Measurements from ENCODE around the gene MOV10L1.
A peak's percentile ranks its signal among the peaks of the same experiment; 100 is the strongest.
"Not testable (repeated sequence)": the region's sequence is repeated elsewhere in the genome, so short reads cannot be mapped to it uniquely, and the experiment has no call there.

The MOV10L1 gene

GRCh38 chr22:50105208-50106100 lies 15.6 kb downstream of the MOV10L1 start:
- DNase-seq: no peak

DNA sequence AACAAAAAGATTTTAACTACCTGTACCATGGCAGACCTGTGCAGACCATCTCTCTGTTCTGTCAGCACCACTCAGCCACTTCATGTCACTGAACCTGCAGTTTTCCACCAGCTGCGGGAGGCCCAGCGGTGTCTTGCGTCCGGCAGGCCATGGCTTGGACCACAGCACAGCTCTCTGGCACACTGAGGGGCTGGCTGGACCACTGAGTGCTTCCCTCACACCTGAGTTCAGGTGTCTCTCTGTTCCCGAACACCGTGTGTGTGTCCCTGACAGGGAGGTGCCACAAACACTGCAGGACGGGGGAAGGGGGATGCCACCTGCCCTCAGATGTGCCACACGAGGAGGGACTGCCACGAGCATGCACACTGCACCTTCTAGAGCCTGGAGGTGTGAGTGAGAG lies 17.7 kb downstream of the MOV10L1 start:
- DNase-seq: no peak

GRCh38 chr22:50111056-50111455 lies 21.2 kb downstream of the MOV10L1 start:
- no peak for DNase-seq

DNA sequence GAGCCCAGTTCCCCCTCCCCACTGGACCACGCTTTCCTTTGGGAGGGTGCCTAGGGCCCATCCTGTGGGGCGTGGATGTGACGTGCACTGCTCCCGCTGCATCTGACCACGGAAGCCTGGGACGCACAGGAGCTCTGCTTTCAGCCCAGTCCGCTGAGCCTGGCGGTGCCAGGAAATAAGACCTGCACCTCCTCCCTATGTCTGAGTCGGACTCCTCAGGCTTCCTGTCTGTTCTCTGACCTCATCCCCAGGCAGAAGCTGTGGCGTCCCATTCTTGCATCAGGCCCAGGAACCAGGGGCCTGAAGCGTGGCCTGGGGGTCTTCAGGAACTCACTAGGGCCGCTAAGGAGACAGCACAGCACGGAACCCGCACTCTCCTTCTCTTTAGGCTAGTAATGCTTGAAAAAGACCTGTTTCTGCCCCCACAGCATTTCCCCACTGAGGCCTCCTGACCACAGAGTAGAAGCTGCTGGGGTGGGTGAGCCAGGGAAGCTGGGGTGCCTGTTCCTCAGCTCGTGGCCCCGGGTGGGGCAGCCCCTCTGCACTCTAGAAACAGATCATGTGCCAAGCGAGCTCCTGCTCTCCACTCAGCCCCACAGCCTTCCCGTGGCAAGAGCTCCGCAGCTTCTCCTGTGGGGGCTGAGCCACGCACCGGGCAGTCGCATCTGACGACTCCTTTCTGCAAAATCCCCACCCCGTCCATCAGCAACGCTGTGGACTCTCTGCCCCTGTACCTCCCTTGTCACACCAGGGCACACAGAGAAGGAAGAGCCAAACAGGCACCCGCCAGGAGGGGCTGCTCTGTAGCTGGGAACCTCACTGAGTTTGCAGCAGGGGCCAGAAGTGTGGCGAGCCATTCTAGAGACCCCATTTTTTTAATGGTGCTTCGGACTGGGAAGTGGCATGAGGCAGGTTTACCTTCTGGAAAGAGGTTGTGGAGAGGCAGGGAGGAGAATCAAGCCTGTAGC lies 22.6 kb downstream of the MOV10L1 start:
- peak; percentile 70 for DNase-seq

DNA sequence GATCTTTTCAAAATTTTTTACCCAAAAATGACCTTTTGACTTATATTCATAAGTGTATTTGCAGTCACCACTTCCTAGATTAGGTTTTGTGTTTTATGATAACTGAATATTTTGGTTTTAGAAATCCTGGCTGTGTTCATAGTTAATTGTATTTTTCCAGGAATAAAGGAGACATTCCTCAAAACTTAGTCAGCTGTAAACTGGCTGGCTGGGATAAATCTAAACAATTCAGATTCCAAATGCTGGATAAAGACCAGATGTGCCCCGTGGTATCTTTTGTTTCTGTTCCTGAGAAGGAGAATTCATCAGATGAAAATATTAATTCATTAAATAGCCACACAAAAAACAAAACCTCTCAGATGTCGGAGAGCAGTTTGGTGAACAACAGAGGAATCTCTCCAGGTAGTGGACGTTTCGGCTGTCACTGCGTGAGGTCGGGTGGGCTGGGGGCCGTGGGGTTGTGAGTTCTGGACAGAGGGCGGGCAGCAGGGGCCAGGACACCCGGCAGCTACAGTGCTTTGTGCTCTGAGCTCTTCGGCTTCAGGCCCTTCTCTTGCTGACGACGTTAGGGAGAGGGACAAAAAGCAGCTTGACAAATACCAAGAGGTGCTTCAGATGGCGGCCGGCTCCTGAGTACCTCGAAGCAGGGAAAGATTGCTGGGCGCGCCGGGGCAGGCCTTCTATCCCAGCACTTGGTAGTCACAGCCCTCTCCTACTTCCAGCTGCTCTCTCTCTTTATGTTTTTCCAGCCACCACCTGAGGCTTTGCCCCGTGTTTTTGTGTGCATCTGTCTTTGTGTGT lies 24.6 kb downstream of the MOV10L1 start:
- DNase-seq: no peak

DNA sequence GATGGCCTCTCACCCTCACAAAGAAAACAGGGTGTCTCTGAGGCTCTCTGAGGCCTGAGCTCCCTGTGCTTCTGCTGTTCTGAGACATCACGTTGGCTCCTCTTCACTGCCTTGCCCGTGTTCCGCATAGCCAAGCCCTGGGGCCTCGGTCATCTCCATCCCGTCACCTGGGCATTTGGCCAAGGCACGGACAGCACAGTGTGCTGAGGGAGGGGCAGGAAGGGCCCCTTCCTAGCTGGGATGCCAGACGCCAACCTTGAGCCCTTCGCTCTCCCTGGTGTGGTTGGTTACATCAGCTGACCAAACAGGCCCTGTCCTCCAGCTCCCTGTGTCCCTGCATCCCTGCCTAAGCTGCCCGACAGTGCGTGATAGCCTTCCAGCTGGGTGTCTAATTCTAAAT lies 25.9 kb downstream of the MOV10L1 start:
- no peak for DNase-seq

DNA sequence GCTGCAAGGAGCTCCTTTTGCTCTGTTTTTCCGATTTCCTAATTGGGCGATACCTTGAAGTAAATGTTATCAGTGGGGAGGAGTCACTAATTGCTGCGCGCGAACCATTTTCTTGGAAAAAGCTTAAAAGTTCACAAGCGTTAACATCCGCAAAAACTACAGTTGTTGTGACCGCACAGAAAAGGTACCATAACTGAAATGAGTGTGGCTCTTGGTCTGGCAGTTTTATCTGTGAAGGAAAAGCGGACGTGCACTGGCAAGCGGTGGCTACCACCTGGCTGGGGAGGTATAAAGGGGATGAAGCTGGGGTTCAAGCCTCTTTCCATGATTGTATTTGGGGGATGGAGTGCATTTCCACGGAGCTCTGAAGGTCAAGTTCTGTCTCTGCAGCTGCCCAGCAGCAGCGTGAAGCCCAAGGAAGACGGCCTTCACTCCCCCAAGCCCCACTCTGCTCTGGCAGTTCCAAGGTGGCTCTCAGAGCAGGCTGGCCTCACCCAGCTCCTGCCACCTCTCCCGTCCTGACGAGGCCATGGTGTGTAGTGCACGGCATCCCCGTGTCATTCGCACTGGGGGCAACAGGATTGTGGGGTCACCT lies 27.5 kb downstream of the MOV10L1 start:
- no peak for DNase-seq

DNA sequence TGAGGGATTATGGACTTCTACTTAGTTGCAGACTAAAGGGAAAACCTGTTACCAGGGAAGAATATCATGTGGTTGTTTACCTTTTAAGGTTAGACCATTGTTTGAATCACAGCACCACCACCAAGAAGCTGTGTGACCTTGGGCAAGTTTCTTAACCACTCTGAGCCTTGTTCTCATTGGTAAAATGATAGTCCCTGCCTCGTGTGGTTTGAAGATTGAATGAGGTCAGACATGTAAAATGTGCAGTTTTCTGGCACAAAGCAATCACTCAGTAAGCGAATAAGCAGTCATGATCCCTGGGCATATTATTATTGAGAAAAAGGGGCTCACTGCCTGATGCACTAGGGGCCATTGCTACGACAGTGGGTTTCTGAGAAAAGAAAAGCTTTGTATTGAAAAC lies 28.3 kb downstream of the MOV10L1 start:
- DNase-seq: no peak

DNA sequence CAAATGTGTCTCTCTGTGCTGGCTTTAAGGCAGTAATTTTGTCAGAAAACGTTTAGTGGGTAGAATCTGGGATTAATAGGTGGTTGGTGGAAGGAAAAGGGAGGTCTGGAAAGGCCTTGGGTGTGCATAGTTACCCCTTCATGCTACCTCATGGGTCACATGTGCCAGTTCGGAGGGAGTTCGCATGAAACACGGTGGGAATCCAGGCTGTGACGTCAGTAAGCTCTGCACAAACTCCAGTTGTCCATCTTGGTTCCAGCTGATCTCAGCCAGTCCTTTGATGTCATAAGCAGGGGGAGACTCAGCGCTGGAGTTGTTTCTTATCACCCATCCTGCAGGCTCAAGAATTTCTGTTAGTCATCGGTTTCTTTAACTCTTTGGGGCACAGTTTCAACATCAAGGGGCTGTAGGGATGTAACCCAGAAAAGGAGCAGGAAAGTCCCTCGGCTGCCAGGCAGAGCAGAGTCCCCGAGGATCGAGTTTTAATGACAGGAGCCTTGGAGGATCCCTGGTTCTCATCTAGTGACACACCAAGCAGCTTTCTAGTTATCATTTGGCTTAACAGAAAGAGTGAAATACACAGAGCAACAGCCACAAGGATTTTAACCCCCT lies 28.9 kb downstream of the MOV10L1 start:
- peak; percentile 57 for DNase-seq

- DNase-seq: no peak
Observed at GRCh38 chr22:50119169-50119767, 29.5 kb downstream of the MOV10L1 start.

DNA sequence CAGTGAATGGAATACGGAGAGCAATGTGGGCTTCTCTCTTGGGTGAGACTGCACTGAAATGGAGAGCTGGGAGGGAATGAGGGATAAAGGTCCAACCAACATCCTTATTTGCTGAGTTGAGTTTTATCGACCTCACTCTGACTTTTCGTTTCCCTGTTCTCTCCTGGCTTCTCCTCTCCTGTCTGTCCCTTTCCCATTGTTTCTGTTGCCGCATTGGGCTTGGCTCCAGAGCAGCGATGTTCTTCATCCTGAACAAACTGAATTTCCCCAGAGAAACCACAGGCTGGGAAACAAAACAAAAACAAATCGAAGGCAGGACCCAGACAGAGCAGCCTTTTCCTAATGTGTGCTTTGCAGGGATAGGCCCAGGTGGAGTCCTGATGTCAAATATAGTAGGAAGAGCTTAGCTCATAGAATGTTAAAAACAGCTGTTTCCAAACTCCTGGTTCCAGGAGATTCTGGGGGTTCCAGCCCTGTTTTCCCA lies 30.0 kb downstream of the MOV10L1 start:
- no peak for DNase-seq

GRCh38 chr22:50121202-50121740 lies 31.5 kb downstream of the MOV10L1 start:
- DNase-seq: no peak

- no peak for DNase-seq
Observed at GRCh38 chr22:50123119-50123518, 33.3 kb downstream of the MOV10L1 start.

GRCh38 chr22:50125029-50125428 lies 35.2 kb downstream of the MOV10L1 start:
- DNase-seq: no peak

DNA sequence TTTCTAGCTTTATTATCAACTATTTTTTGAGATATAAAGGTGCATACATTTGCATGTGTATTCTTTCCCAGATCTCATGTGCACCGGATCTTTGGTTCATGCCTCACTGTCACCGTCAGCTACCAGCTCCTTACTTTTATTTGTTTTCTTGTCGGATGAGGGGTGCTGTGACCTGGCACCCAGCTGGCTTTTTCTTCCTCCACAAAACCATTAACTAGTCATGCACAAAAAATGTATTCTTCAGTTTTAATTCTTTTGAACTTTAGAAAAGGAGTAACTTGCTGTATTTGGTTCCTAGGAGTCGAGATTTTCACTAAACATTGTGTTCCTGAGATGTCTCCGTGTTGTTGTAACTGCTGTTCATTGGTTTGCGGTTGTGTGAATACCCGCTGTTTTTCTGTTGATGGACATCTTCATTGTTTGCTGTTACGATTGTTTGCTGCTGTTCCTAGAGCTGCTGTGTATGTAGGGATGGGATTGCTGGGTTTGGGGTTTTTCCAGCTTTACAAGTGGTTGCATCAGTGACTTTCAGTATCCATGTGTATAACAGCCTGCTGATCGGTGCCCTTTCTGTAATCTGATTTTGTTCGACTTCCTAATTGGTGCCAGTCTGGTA lies 39.4 kb downstream of the MOV10L1 start:
- DNase-seq: no peak

GRCh38 chr22:50131894-50132293 lies 42.1 kb downstream of the MOV10L1 start:
- DNase-seq: no peak

GRCh38 chr22:50134481-50134880 lies 44.7 kb downstream of the MOV10L1 start:
- DNase-seq: no peak

GRCh38 chr22:50136581-50137015 lies 46.8 kb downstream of the MOV10L1 start:
- no peak for DNase-seq

DNA sequence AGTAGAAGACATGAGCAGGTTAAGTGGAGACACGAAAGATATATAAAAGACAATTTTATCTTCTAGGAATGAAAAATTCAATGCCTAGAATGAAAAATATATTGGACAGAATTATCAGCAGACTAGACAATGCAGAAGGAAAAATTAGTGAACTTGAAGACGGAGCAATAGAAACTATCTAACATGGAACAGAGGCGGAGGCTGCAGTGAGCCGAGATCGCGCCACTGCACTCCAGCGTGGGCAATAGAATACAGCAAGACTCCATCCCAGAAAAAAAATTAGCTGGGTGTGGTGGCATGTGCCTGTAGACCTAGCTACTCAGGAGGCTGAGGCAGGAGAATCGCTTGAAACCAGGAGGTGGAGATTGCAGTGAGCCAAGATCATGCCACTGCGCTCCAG lies 47.5 kb downstream of the MOV10L1 start:
- not testable (repeated sequence) for DNase-seq

DNA sequence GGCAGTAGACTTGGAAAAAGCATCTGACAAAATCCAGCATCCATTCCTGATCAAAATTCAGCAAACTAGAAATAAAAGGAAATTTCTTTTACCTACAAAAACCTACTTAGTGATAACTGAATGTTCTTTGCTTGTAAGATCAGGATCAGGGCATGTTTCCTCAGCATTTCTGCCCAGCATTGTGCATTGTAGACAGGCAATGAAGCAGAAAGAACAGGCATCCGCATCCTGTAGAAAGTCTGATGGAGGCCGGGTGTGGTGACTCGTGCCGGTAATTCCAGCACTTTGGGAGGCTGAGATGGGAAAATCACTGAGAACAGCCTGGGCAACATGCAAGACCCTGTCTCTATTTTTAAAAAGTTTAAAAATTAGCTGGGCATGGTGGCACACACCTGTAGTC lies 48.2 kb downstream of the MOV10L1 start:
- DNase-seq: no peak

GRCh38 chr22:50138988-50139387 lies 49.2 kb downstream of the MOV10L1 start:
- no peak for DNase-seq
